Lower leg skin (tissue), 4 donors: ENCODE measurements around the gene CAPN10. TPM values are rescaled to one million over a fixed set of nuclear protein-coding genes. Genes with fewer than 3 reads are reported as not detected.

Experiments used
- DNase-seq, 2 donors: peaks; one replicate each; pipeline ENCODE4 v3.0.0-alpha.2; 2019; ENCODE audit warnings: low spot score in 2 of 2
- H3K4me3 ChIP-seq: fragments of 200-600 bp; sonication (generic); 2 replicates; pipeline ENCODE4 v1.5.1; 2017; ENCODE audit warnings: mild to moderate bottlenecking, low read depth; ENCODE audit not compliant: poor library complexity, severe bottlenecking
- POLR2A ChIP-seq, 2 donors: fragments of 450-650 bp; IDR thresholded peaks; one replicate each; pipeline ENCODE4 v1.6.1; 2016 to 2017; ENCODE audit warnings: antibody characterized with exemption in 2 of 2, mild to moderate bottlenecking in 1 of 2, moderate library complexity in 1 of 2
- WGBS, 2 donors: methylation state at CpG; one replicate each; pipeline ENCODE4 v1.1.5; 2018; 5-methylcytosine and 5-hydroxymethylcytosine counted together
- intact Hi-C: fragments of 100-400 bp; cut with DNase I; formaldehyde crosslinking; loops from one replicate; pipeline ENCODE4 v1.15.0; 2023; ENCODE audit warnings: low total_unique reads
- total RNA-seq, 4 donors: library from RNA; depleted of rRNA; stranded (reverse); fragments of >200 nt; gene quantifications; one replicate each; pipeline ENCODE4 v1.1.0, GENCODE V29; 2016
- TF ChIP-seq, protein P1 (sequence below), 3 donors: fragments of 450-650 bp; IDR thresholded peaks; one replicate each; pipeline ENCODE4 v1.5.1; 2016; ENCODE audit warnings: antibody characterized with exemption in 3 of 3, mild to moderate bottlenecking in 3 of 3, moderate library complexity in 2 of 3

The CAPN10 gene
- total RNA-seq, 4 donors from 2014 or later = 25.6 to 38.0 (median 28.4) TPM

DNA sequence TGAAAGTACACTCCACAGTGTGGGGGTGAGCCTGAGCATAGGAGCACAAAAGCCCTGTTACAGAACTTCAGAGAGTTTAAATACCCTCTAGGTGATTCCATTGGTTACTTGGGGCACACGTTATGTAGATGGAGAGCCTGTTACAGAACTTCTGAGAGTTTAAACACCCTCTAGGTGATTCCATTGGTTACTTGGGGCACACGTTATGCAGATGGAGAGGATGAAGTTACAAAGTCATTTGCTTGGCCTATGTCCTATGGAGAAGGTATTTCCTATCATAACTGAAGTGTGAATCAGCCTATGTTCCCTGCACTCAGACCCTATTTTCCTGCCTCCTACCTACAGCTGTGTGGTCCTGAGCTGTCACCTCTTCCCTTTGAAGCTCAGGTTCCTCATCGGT is 3.8 kb upstream of the CAPN10 start:
- H3K4me3 ChIP-seq = no peak overlapping the region
- DNase-seq = no peak
- 76 to 82% methylated on average over 3 of the region's 3 CpGs for WGBS, 2 donors
- intact Hi-C loops = no loop called here
- no peak for TF ChIP-seq POLR2A (IDR thresholded peaks at IDR 0.05)
- TF ChIP-seq, protein P1, sequence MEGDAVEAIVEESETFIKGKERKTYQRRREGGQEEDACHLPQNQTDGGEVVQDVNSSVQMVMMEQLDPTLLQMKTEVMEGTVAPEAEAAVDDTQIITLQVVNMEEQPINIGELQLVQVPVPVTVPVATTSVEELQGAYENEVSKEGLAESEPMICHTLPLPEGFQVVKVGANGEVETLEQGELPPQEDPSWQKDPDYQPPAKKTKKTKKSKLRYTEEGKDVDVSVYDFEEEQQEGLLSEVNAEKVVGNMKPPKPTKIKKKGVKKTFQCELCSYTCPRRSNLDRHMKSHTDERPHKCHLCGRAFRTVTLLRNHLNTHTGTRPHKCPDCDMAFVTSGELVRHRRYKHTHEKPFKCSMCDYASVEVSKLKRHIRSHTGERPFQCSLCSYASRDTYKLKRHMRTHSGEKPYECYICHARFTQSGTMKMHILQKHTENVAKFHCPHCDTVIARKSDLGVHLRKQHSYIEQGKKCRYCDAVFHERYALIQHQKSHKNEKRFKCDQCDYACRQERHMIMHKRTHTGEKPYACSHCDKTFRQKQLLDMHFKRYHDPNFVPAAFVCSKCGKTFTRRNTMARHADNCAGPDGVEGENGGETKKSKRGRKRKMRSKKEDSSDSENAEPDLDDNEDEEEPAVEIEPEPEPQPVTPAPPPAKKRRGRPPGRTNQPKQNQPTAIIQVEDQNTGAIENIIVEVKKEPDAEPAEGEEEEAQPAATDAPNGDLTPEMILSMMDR (IDR thresholded peaks at IDR 0.05) = no peak

- TF ChIP-seq, protein P1 (IDR thresholded peaks at IDR 0.05) = no peak
- TF ChIP-seq POLR2A (IDR thresholded peaks at IDR 0.05) = no peak
- 82 to 83% methylated on average over 4 of the region's 4 CpGs for WGBS, 2 donors
- no peak for DNase-seq
- intact Hi-C loops = no loop called here
- no peak overlapping the region for H3K4me3 ChIP-seq
Observed at GRCh38 chr2:240583774-240584173, 2.8 kb upstream of the CAPN10 start.

GRCh38 chr2:240584486-240585031 is 2.0 kb upstream of the CAPN10 start:
- no peak overlapping the region for H3K4me3 ChIP-seq
- WGBS, 2 donors = 74 to 76% methylated on average over 4 of the region's 4 CpGs
- intact Hi-C loops = no loop called here
- TF ChIP-seq POLR2A (IDR thresholded peaks at IDR 0.05) = no peak
- TF ChIP-seq, protein P1 (IDR thresholded peaks at IDR 0.05) = no peak
- DNase-seq = no peak

DNA sequence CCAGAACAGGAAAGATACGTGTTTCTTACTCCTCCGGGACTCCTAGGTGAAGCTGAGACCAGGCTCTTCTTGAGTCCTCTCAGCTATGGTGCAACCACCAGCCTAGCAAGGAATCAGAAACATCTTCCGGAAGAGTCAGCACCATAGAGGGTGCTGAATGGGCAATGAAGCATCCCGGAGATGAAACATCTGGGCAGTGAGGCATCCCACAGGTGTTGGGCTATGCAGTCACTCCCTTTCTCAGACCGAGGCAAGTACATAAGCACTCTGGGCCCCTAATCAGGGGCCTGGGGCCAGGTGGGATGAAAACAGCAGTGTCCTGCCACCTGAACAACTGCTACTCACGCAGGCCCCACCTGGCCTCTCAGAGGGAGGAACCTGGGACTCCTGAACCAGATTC is 1.4 kb upstream of the CAPN10 start:
- WGBS, 2 donors = 77 to 78% methylated on average over 6 of the region's 6 CpGs
- no peak for DNase-seq
- H3K4me3 ChIP-seq = no peak overlapping the region
- TF ChIP-seq POLR2A (IDR thresholded peaks at IDR 0.05) = no peak
- TF ChIP-seq, protein P1 (IDR thresholded peaks at IDR 0.05) = no peak
- intact Hi-C loops = no loop called here

GRCh38 chr2:240585681-240586197 is 795 bp upstream of the CAPN10 start:
- no peak for TF ChIP-seq POLR2A (IDR thresholded peaks at IDR 0.05)
- TF ChIP-seq, protein P1 (IDR thresholded peaks at IDR 0.05) = no peak

More at GRCh38 chr2:240585681-240586197, 795 bp upstream of the CAPN10 start:
- DNase-seq = no peak
- 2 to 3% methylated on average over 18 to 20 of the region's 20 CpGs for WGBS, 2 donors
- H3K4me3 ChIP-seq = peak overlapping the region; percentile 74
- intact Hi-C loops = no loop called here
